Type B pancreatic cell (in vitro differentiated cells): Measurements from ENCODE around the gene PODN. TPM values are rescaled to one million over a fixed set of nuclear protein-coding genes. Genes with fewer than 3 reads are reported as not detected.

Source experiments
- DNase-seq: peaks from one replicate; pipeline ENCODE4 v3.0.0; 2021; ENCODE audit warnings: mixed read lengths; ENCODE audit not compliant: unreplicated experiment; ENCODE audit errors: extremely low spot score
- H3K27ac Mint-ChIP-seq: 2 replicates; pipeline ENCODE4 v1.8.0; 2021; ENCODE audit warnings: mild to moderate bottlenecking, mixed read lengths
- H3K27me3 Mint-ChIP-seq: 2 replicates; pipeline ENCODE4 v1.8.0; 2021; ENCODE audit warnings: mixed read lengths
- H3K36me3 Mint-ChIP-seq: 2 replicates; pipeline ENCODE4 v1.8.0; 2021; ENCODE audit warnings: mixed read lengths
- H3K4me1 Mint-ChIP-seq: one replicate; pipeline ENCODE4 v1.8.0; 2021; ENCODE audit warnings: mixed read lengths; ENCODE audit not compliant: unreplicated experiment
- H3K4me3 Mint-ChIP-seq: 2 replicates; pipeline ENCODE4 v1.8.0; 2021; ENCODE audit warnings: mild to moderate bottlenecking, mixed read lengths
- H3K9me3 Mint-ChIP-seq: 2 replicates; pipeline ENCODE4 v1.8.0; 2021; ENCODE audit warnings: mixed read lengths
- CTCF ChIP-seq: fragments of 200-600 bp; sonication (generic); conservative IDR thresholded peaks from 2 replicates; pipeline ENCODE4 v1.5.0; 2021; ENCODE audit warnings: antibody characterized with exemption, mild to moderate bottlenecking
- total RNA-seq: library from RNA; stranded (reverse); gene quantifications from 2 replicates; pipeline ENCODE4 v1.2.1, GENCODE V29; 2021; ENCODE audit warnings: low replicate concordance

The PODN gene
- total RNA-seq, 1 donor from 2014 or later, result 2.8 TPM

DNA sequence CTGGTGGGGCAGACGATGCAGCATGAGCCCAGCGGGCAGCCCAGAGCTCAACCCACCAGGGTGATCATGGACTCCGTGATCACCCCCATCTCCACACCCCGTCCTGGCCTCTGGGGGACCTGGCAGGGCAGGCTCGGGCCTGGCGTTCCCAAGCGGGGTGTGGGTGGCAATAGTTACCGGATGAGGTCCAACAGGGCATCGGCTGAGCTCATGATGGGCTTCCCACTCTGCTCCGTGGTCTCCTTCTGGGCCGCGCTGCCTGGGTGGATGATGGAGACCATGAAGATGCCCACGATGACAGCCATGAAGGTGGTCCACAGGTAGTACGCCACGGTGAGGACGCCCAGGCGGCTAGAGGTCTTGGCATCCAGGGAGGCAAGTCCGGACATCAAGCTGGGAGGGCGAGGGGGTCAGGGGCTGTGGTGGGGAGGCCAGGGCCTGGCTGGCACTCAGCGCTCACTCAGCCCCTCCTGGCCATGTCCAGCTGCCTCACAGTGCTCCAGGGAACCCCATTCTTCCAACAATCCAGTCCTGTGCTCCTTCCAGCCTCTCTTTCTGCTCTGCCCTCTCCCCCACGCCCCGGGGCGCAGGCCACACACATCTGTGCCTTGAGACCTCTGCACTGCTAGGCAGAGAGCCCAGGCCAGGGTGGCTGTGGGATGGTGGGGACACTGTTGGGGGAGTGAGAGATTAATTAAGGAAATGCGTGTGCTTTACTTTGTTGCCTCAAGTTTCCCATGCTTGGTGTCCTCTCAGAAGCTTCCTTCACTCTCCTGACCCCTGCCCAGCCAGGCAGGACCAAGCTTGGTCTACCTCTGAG, 52.8 kb downstream of the PODN start:
- H3K4me1 Mint-ChIP-seq, result peaks cover 36% of the 10 kb centered on the region
- H3K36me3 Mint-ChIP-seq, result no peaks in the 10 kb centered on the region
- TF ChIP-seq CTCF, result no peak
- DNase-seq, result no peak
- no peak overlapping the region for H3K4me3 Mint-ChIP-seq
- H3K9me3 Mint-ChIP-seq, result no peaks in the 10 kb centered on the region
- no peak overlapping the region for H3K27ac Mint-ChIP-seq
- H3K27me3 Mint-ChIP-seq, result peaks cover 17% of the 10 kb centered on the region

DNA sequence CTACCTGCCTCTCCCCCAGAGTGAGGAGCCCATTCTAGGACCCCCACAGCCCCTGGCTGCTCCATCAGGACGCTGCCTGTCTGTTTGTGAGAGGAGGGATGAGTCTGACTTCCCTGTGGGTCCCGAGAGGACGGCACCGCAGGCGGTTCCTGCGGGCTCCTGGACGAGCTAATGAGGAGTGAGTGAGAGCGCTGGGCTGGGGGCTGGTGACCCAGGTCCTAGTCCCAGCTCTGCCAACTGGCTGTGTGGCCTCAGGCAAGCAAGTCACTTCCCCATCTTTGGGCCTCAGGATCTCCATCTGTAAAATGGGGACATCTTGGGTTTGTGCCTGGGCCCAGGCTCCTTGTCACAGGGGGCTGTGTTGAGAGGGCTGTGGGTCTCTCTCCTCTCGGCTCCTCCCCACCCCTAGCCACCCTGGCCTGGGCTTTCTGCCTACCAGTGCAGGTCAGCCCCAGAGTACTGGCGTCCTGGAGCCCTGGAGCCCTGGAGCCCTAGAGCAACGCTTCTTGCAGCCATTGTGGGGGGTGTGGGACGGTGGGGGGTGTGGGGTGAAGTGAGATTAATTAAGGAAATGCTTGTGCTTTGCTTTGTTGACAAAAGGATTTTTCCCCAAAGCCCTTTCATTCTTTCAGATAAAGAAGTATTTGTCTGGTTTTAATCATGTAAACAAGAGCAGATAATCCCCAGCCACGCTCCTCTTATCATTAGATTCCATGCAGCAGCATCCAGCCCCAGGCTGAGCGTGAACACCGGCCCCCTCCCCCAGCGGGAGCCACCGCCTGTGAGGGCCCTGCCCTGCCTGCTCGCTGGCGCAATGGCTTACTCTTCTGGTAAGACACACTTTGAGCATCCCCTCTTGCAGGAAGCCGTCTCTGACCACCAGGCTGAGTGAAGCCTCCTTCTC, 53.6 kb downstream of the PODN start:
- H3K27ac Mint-ChIP-seq, result no peak overlapping the region
- H3K27me3 Mint-ChIP-seq, result peaks cover 17% of the 10 kb centered on the region
- DNase-seq, result no peak
- H3K4me1 Mint-ChIP-seq, result peaks cover 30% of the 10 kb centered on the region
- H3K36me3 Mint-ChIP-seq, result no peaks in the 10 kb centered on the region
- TF ChIP-seq CTCF, result no peak
- H3K4me3 Mint-ChIP-seq, result no peak overlapping the region
- no peaks in the 10 kb centered on the region for H3K9me3 Mint-ChIP-seq

- peaks cover 30% of the 10 kb centered on the region for H3K4me1 Mint-ChIP-seq
- TF ChIP-seq CTCF, result no peak
- H3K36me3 Mint-ChIP-seq, result no peaks in the 10 kb centered on the region
- H3K4me3 Mint-ChIP-seq, result no peak overlapping the region
- no peak for DNase-seq
- no peaks in the 10 kb centered on the region for H3K9me3 Mint-ChIP-seq
- no peak overlapping the region for H3K27ac Mint-ChIP-seq
- H3K27me3 Mint-ChIP-seq, result peaks cover 20% of the 10 kb centered on the region
Observed at GRCh38 chr1:53116307-53116810, 54.3 kb downstream of the PODN start.

DNA sequence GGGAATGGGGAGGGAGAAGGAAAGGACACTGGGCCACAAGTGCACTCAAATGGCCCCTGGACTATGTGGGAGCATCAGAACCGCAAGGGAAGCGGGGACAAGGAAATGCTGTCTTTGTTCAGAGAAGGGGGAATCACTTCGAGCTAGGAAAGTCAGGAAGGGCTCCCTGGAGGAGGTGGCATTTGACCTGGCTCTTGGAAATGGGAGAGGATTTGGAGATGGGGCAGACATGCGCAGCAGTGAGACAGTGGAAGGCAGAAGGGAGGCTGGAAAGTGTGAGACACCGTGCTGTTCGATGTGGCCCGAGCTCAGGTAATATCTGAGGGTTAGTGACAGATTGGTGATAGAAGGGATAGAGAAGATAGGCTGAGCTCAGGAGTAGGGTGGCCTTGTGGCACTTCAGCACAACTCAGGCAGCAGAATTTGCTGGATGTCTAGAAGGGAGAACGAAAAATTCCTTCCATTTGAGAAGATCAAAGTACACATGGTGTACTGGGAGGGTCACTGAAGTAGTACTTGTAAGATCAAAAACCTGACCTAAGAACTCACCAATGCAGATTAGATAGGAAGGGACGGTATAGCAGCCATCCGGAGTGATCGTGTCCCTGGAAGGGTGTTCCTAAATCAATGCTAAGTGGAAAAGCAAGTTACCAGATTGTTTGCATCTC, 55.1 kb downstream of the PODN start:
- Mint-ChIP-seq H3K4me3 (no peak overlapping the region), H3K9me3 (no peaks in the 10 kb centered on the region), H3K27ac (peak overlapping the region; percentile 22), H3K36me3 (no peaks in the 10 kb centered on the region), H3K27me3 (peaks cover 21% of the 10 kb centered on the region), H3K4me1 (peaks cover 34% of the 10 kb centered on the region)
- TF ChIP-seq CTCF, result no peak
- DNase-seq, result no peak

DNA sequence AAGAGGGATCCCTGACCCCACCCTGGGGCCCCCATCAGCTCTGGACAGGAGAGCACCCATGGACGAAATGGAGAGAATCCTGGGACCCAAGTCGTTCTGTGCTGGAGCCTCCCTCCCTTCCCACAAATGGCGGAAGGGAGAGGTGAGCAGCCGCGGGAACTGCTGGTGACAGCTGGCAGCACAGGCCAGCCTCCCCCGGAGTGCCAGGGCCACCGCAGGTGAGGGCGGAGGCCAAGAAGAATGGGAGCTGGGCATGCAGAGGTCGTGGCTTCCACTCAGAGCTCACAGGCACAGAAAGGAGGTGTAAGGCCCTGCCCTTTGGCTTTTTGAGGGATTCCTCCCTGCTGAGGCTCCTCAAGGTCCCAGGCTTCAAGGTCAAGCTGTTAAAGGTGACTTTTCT, 55.8 kb downstream of the PODN start:
- peaks cover 34% of the 10 kb centered on the region for H3K4me1 Mint-ChIP-seq

More for the DNA sequence above, 55.8 kb downstream of the PODN start:
- no peak overlapping the region for H3K27ac Mint-ChIP-seq
- H3K27me3 Mint-ChIP-seq, result peaks cover 21% of the 10 kb centered on the region
- no peak for TF ChIP-seq CTCF
- H3K9me3 Mint-ChIP-seq, result no peaks in the 10 kb centered on the region
- H3K4me3 Mint-ChIP-seq, result no peak overlapping the region
- no peaks in the 10 kb centered on the region for H3K36me3 Mint-ChIP-seq
- no peak for DNase-seq
